Esophagus muscularis mucosa (tissue), 3 donors: Measurements from ENCODE around the gene DNAJC15.

ENCODE experiments used
- POLR2A ChIP-seq: fragments of 450-650 bp; IDR thresholded peaks from one replicate; pipeline ENCODE4 v1.6.1; 2017; ENCODE audit warnings: antibody characterized with exemption, moderate library complexity, mild to moderate bottlenecking, low read depth
- TF ChIP-seq, protein P1 (sequence below), 3 experiments: fragments of 200-600 bp in 2 of 3; fragments of 450-650 bp in 1 of 3; sonication (generic) in 2 of 3; IDR thresholded peaks; one replicate each; pipeline ENCODE4 v1.5.1; 2017 to 2019; ENCODE audit warnings: antibody characterized with exemption in 3 of 3, mild to moderate bottlenecking in 2 of 3, moderate library complexity in 1 of 3

- TF ChIP-seq, protein P1, sequence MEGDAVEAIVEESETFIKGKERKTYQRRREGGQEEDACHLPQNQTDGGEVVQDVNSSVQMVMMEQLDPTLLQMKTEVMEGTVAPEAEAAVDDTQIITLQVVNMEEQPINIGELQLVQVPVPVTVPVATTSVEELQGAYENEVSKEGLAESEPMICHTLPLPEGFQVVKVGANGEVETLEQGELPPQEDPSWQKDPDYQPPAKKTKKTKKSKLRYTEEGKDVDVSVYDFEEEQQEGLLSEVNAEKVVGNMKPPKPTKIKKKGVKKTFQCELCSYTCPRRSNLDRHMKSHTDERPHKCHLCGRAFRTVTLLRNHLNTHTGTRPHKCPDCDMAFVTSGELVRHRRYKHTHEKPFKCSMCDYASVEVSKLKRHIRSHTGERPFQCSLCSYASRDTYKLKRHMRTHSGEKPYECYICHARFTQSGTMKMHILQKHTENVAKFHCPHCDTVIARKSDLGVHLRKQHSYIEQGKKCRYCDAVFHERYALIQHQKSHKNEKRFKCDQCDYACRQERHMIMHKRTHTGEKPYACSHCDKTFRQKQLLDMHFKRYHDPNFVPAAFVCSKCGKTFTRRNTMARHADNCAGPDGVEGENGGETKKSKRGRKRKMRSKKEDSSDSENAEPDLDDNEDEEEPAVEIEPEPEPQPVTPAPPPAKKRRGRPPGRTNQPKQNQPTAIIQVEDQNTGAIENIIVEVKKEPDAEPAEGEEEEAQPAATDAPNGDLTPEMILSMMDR (IDR thresholded peaks at IDR 0.05) = no peak
- TF ChIP-seq POLR2A = no peak
Observed at GRCh38 chr13:42984026-42984425, 39.4 kb upstream of the DNAJC15 start.
